SKM-1 treated with dmso at 0.1 percent for 144 hours (cell line): ENCODE measurements around the gene SUMO2.

ENCODE experiments used
- DNase-seq: peaks from one replicate; lab custom pipeline; 2025; ENCODE audit not compliant: unreplicated experiment; lab: John Stamatoyannopoulos, UW

Gene SUMO2

GRCh38 chr17:75124819-75125162, 58.0 kb downstream of the SUMO2 start:
- DNase-seq: no peak

DNA sequence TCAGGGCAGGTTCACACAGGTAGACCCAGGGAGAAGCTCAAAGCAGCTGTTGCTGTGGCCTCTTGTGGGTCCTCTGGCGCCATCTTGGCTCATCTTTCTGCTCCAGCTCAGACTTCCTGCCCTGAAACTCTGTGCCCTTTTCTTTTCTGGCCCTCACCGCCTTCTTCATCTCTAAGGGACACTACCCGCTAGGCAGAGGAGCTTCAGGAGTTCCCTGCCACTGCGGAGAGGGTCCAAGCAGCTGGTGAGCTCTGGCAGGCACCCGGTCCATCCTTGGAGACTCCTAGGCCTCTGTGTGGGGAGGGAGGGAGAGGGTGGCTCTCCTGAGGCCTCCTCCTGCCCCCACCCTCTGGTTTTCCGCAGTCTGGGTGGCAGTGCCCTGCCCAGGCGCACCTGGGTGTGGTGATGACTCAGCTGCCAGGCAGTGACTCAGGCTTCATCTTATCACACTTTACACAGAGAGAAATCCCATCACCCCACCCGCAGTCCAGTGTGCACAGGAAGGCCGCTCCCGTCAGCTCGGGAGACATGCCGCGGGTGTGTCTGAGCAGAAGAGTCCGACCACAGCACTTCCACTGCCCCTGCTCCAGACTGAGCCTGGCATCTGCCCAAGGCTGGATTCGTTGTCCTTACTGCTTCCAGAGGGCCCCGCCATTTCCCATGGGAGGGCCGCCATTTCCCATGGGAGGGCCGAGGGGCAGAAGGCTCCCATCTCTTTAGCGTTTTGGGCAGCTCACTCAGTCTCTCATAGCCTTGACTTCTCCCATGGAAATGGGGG, 58.5 kb downstream of the SUMO2 start:
- no peak for DNase-seq

DNA sequence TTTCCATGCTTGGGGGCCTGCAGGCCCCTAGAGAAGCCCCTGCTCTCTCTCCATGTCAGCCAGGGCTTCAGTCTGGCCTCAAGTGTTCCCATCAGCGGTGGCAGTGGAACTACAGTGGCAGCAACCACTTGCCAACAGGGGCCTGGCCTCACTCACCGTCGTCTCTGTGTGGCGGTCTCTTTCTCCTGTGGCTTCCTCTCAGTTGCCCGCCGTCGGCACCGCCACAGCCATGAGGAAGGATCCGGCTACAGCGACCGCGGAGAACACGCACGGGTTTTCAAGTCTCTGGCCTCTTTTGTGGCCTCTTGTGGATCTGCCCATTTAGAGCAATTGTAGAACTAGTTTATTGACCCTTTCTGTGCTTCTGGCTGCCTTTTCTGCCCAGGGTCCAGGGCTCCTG, 64.5 kb downstream of the SUMO2 start:
- no peak for DNase-seq

DNA sequence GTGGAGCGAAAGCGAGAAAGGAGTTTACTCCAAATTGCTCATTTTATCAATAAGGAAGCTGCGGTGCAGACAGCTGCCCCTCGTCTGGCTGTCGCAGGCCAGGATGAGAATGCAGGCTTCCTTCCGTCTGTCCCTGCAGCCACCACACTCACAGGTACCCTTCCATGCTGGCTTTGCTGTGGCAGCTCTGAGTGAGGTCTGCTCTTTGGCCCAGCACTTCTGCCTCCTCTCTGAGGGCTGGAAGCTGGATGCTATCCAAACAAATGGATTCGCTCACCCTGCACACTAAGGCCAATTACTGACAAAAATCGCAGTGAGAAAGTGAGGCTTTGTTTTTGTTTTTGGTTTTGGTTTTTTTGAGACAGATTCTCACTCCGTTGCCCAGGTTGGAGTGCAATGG, 66.0 kb downstream of the SUMO2 start:
- DNase-seq: no peak
